ENCODE measurements around the gene STARD13.
"Not testable (repeated sequence)": the region's sequence is repeated elsewhere in the genome, so short reads cannot be mapped to it uniquely, and the experiment has no call there.

The STARD13 gene

DNA sequence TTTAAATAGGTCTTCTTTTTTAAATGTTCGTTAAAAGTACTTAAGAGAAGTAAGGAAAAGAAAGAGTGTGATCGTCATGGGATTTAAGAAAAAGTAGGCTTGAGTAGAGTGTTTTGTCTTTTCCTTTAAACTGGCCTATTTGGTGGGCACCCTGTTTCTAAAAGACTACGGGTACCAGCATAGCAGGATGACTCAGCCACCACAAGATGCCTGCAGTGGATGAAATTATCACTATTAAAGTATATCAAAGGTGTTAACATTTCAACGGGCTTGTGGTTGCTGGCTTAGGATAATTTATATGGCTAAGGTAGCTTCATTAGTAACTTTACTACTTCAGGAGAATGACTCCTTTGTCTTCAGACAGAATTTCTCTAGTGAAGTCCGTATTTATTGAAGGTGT, 112.6 kb downstream of the STARD13 start:
- no peak for DNase-seq

DNA sequence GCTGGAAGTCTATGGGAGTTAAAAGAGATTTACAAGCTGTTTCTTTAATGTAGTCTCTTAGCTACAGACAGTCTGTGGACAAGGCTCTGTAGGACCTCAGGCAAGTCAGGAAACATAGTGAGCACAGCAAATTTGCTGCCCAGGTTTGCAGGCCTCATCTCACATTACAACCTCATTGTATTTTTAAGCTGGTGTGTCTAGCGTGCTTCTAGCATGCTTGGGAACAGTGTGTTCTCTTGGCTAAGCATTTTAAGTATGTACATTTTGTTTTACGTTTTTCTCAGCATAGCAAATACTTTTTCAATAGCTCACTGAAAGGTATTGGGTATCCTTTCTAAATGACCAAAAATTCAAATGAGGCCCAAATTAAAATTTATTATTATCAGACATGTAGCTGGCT, 113.2 kb downstream of the STARD13 start:
- no peak for DNase-seq

DNA sequence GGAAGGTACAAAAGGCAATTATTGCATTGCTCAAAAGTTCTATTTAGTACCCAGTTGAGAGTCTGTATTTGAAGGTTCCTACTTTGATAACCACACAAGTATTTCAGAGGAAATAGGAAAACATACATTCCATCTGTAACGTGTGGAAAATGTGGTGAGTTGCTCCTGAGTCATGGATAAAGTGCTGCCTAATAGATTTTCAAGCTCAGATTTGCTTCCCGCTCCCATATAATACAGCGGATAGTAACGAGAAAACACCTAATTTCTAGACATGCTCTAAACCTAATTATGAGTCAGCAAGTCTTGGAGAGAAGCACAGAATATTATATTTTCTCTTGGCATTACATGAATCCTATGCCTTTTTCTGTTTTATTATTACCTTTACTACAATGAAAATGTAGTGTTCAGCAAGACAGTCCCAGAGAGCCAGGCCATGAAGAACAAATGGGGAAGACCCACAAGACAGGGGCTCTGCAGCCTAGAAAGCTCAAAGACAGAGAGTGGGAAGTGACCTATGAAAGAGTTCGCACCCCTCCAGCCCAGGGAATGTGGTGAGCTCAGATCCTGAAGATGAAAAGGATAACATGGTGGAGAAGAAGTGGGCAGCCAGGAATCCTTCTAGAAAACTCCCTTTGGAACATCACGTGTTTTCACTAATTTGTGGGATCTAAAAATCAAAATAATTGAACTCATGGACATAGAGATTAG, 116.1 kb downstream of the STARD13 start:
- no peak for DNase-seq

DNA sequence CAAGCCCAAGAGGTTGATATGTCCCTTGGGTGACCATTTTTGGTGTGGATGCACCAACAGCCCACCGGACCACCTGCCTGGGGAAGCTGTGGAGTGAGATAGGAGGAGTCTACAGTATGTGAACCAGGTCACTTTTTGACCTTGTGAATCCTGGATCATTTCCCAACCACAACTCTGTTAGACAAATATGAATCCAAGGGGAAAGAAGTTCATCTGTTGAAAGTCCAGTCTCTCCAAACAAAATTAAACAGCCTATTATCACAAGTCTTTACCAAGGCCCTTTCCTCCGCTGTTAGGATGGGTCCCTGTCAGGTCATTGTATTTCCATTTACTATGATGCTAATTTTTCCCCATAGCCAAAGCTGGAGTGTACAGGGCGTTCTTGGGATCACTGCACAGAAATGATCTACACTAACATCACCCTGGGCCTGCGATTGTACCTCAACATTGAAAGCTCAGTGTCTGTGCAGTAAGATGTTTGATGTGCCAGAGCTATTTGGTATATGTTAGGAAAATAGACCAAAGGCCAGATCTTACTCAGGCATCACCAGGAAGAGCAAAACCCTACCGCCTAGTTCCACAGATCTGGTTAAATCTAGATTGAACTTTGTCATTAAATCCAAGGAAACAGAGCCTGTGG, 117.1 kb downstream of the STARD13 start:
- no peak for DNase-seq

DNA sequence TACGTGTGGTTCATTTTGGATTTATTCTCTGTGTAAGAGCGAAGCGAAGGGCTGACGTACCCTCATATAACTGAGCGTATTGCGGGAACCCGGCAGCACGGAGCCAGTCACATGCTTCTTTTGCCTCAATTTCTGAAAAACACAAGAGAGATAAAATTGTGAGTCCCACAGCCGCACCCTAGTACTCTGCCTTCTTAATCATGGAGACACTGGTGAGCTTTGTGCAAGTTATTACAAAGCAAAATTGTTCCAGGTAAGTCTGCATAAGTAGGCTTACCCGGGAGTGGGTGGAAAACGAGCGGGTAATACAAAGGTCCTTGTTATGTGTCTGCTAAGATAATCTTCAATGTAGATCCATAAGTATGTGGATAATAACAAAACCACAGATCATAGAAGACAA, 118.1 kb downstream of the STARD13 start:
- no peak for DNase-seq

DNA sequence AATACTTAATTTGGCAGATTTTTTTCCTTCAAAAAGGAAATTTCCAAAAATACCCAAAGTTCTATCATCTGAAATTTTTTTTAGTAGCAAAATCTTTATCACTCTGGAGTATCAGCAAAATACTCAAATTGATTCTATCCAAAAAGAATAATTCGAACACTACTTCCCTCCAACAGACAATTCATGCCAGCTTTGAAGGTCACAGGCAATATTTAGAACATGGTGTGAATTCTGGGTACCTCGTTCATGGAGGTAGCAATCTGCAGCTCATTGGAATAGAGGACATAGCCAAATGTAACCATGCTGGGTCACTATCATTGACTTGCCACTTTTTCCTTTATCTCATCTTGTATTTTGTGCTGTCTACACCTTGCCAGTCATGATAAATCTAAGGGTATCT, 119.8 kb downstream of the STARD13 start:
- no peak for DNase-seq

DNA sequence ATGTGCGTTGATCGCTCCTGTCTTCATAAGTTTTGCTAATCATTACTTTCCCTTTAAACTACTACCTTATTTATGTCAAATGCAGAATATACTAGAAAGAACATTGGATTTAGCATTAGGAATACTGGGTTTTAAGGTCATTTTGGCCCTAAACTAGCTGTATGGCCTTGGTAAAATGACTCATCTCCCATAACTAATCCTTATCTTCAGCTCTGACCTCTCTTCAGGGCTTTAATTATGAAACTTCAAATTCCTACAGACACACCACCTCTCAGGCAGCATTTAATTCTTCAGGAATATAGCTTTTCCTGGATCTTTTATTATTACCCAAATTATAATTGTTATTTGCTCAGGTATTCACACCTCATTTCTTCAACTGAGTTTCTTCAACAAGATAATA, 121.2 kb downstream of the STARD13 start:
- no peak for DNase-seq

DNA sequence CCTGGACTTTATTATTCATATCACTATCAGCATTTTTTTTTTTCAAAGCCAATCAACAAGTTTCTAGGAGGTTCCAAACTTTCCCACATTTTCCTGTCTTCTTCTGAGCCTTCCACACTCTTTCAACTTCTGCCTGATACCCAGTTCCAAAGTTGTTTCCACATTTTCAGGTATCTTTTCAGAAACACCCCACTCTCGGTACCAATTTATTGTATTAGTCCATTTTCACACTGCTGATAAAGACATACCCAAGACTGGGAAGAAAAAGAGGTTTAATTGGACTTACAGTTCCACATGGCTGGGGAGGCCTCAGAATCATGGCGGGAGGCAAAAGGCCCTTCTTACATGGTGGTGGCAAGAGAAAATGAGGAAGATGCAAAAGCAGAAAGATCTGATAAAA, 122.8 kb downstream of the STARD13 start:
- DNase-seq, result not testable (repeated sequence)

DNA sequence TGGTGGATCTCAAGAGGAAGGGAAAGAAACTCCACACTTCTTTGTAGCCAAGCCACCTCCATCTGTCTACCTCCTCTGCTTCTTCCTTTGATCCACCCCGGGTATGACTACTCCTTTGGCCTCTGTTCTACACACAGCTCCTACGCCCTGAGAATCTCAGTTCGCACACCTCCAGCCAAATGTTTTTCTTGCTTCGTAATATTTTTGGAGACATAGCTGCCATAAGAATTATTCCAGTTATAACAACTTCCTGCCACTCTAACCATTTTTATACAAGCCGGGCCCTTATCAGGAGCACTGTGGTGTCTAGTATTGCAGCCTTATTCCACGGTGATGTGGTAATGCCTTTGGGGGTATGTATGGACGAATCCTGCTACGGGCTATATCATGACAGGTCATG, 126.7 kb downstream of the STARD13 start:
- no peak for DNase-seq

DNA sequence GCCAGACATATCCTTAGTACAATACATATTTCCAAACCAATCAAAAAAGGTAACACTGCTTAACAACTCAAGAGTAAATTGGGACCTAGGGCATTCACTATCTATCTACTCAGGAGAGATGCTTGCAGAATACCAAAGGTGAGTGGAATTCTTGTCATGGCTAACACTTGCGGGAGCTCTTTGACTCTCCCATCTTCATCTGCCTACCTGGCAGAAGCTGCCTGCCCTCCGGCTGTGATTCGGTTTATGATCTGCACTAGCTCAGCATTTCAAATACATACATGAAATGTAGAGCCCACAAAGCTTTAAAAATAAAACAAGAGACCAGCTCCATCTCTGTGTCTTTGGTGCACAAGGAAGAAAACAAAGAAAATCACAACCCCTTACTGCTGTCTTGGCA, 127.3 kb downstream of the STARD13 start:
- no peak for DNase-seq

DNA sequence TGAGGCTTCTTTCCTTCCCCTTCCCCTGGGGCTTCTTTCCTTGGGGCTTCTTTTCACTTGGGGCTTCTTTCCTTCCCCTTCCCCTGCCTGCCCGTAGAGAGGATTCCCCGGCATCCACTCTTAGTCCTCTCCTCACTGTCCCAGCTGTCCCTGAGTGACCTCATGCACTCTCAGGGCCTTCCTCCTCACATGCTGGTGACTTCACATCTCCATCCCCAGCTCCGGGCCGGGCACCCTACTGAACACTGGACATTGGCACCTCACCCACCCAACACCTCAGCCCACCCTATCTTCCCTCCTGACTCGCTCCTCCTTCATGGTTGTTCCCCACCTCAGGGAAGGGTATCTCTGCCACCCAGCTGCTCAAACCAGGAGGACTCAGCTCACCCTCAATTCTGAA, 130.6 kb downstream of the STARD13 start:
- DNase-seq, result no peak

DNA sequence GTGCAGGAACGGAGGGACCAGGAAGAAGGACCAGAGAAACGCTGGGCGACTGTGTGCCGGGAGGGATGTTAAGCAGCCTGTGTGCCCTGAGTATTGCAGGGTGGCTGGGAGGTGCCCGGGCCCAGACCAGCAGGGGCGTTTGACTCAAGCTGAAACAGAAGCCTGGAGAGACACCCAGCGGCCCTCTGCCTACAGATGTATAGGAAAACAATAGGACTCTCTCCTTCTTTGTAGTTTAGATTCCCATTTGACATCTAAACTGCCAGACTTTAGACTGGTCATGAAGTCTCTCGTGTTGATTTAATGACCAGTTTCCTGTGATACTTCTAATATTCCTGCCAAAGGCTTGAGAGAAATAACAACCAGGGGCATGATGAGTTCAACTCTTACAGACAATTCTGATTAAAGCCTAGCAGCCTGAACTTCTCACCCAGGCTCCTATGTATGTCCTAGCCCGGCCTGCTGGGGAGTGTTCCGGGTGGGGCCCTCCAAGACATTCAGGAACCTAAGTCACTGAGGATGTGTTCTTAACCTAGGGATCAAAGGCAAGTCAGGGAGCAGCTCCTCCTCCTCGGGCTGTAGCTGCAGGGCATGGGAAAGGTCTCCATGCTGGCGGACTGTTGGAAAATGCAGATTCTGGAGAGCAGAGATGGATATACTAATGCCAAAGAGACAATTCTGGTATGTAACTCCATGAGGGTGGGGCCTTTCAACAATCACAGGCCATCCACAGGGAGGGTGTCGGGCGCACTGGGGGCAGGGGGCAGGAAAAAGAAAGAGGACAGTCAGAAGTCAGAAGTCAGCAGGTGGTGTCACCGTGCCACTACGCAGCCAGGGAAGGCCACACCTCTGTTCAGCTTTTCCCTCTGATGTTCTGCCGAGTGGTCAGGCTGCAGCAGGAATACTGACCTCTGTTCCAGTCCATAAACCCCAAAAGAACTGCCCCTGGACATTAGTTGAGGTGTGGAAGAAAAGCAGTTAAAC, 131.8 kb downstream of the STARD13 start:
- no peak for DNase-seq

DNA sequence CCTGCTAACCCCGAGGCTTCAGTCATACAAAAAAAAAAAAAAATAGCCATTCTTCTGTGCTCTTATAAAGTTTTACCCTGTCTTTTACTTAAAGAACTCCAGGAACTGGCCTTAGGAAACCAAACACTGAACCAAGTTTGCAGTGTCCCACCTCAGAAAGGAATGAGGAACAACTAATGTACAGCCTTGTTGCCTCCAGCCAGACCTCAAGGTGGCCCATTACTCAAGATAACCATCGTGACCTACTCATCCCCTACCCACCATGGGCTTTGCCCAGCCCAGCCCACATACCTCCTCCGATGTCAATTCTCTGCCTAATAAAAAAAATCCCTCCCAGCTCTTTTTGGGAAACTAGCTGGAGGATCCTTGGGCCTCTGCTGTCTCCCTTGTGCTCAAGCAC, 133.2 kb downstream of the STARD13 start:
- DNase-seq, result no peak

DNA sequence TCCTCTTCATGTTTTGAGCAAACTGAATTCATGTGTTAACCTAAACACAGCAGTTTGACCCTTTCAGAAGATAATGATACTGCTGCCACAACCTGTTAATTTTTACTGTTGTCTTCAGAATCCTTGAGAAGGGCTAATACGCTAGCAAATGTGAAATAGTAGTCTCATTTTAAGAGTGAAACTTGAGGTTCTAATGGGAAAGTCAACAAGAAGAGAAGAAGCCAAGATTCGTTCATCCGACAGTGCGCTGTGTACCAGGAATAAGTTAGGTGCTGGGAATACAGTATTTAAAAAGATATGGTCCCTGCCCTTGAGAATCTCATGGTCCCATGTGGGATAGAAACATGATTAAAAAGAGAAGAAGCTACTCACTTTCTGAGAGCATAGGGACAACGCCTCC, 134.9 kb downstream of the STARD13 start:
- no peak for DNase-seq

DNA sequence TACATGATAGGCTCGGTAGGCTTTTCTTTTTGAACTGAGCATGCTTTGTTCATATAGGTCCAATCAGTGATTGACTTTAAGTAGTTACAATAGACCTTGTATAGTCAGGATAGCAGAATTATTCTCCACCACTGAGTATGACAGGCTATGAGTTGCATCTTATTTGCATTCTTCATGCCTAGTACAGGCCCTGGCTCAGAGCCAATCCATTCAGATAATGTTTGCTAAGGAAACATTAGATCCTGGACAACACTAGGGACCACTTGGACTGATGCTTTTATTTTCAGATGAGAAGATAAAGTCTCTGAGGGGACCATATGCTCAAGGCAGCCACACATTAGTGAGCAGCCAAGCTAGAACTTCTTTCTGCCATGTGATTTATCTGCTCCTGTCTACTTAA, 135.4 kb downstream of the STARD13 start:
- DNase-seq, result no peak

DNA sequence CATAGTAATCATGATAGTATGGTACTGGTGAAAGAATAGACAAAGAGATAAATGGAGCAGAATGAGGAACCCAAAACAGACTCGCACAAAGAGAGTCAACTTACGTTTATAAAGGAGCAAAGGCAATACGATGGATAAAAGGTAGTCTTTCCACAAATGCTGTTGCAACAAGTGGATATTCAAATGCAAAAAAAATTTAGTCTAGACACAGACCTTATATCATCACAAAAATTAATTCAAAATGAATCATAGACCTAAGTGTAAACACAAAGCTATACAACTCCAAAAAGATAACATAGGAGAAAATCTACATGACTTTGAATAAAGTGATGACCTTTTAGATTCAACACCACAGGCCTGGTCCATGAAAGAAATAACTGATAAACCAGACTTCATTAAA, 137.7 kb downstream of the STARD13 start:
- no peak for DNase-seq

DNA sequence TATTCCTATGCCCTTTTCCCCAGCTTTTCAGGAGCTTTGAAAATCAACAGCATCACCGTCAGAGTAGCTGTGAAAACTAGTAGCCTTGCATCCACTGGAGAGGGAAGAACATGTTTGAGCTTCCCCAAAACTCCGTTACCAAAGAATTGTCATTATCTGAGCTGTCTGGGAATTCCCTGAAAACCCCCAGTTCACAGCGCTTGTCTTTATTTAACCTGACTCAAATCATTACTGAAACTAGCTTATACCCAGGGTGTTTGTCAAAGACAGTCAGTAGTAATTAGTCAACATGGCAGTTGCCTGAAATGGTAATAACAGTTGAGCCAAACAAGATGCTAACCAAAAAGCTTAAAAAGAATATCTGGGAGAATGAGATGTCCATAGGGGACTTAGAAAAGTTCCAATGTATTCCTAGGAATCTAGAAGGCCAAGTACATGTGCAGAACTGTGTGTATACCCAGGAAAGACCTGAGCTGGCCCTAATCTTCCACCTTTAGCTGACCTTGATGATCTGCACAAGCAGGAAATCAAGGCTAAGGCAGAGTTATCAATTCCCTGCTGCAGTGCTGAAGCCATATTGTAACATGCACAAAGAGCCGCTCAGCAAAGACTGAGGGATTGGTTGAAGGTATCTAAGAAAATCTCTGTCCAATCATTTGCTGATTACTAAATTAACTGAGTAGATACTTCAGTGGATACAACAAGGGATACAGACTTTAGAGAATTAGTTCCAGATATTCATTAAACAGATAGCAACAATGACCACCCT, 138.5 kb downstream of the STARD13 start:
- DNase-seq, result no peak

DNA sequence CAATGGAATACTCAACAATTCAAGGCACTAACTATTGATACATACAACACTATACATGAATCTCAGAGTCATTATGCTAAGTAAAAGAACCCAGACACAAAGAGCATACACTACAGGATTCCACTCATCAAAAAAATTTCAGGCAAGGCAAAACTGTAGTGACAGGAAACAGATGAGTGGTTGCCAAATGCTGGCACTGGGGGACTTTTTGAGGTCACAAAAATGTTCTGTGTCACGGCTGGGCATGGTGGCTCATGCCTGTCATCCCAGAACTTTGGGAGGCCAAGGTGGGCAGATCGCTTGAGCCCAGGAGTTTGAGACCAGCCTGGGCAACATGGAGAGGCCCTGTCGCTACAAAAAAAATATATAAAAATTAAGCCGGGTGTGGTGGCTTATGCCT, 139.9 kb downstream of the STARD13 start:
- DNase-seq, result no peak

DNA sequence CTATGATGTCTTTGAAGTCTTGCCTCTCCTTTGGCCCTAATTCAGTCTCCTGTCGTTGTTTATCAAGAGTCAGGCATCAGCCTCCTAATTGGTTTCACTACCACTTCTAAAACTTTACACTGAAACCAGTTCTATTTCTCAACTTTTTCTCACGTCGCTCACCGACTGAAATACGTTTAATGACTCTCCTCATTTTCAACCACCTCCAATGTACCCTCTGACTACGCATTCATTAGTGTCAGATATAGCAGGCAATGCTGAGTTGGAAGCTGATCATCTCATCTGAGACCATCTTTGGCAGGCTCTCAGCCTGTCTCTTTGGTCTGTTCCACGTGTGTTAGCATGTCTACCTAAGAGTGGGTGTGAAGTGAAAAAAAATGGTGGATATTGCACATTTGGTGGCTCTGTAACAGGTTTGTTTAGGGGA, 141.2 kb downstream of the STARD13 start:
- no peak for DNase-seq

DNA sequence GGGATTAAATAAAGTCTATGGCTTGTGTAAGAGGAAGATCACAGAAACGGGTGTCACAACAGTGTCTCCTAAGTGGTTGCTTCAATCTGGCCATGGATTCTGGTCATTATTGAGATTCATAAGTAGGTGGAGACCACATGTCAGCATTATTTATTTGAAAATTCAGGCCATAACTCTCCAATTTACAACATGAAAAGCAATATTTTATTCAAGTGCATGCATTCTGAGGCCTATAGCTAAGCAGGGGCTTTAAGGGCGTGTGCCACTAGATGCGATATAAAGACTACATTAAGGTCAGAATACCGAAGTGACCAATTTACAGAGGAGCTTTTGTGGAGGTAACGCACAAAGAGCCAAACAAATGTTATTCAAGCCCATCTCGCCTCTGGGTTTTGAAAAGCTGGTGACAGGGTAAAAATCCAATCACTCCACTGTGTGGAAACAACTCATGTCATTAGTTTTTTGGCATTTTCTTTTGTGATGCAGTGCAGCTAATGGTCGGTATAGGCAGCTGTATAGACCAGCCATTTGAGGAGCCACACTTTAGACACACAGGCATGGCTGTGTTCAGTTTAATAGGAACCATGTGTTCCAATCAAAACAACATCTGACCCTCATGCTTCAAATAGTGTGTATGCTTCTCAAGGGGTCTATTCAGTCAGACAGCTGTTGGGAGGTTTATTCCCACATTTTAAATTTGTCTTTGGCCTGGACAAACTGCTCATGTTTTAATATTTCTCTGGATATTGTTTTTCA, 145.6 kb downstream of the STARD13 start:
- no peak for DNase-seq

DNA sequence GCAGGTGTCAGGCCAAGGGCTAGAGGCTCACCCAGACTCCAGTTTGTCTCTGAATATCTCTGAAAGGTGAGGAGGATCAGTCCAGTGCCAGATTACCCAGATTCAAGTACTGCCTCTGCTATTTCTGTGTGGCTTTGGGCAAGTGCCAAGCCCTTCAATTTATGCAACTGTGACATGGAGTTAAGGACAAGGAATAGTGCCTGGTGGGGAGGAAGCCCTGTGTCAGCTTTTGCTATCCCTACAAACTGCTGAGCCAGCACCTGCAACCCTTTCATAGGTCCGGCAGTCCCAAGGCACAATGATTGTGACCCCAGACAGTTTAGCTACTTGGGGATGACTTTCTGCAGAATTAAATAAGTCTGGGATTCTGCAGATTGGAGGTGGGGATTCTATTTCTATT, 146.4 kb downstream of the STARD13 start:
- DNase-seq, result no peak

DNA sequence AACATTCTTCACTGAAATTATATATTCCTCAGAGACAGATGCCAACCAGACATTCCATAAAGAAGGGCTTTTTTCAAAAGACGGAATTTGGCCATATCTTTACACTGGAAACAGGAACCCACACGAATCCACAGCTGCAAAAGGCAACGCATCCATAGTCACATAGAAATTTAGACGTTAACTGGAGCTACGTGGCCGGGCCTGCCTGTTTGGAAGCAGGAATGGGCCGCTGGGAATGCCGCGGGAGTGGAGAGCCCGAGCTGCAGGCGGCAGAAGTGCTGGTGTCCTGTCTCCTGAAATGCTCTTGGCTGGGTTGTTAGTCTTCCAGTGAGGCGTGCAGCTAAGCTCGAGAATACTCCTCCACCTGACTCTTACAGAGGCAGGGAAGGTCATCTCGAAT, 147.1 kb downstream of the STARD13 start:
- no peak for DNase-seq
